ENCODE results near the gene HOXB3. TPM values are rescaled to one million over a fixed set of nuclear protein-coding genes. Genes with fewer than 3 reads are reported as not detected.

Gene HOXB3
- total and polyA plus RNA-seq, 2 of the 4 experiments (the other 2 are of a cell fraction) = 6.3 to 59.6 TPM

- ChIA-PET POLR2A (ENCODE audit: unreplicated experiment) (no interaction called here), CTCF (no interaction called here)
- Histone ChIP-seq H2AK9ac (replicated peaks; ENCODE audit: low read depth, low read length, poor library complexity) (no peak overlapping the region), H3K9ac (ENCODE audit: low read depth, low read length) (no peak overlapping the region), H3K4ac (ENCODE audit: low read depth, low read length) (no peak overlapping the region; the same call in 1 of the 2 replicates), H3K36me3 (ENCODE audit: control insufficient read depth, insufficient read depth, low read length) (no peaks in the 10 kb centered on the region), H2BK120ac (ENCODE audit: low read depth, low read length) (no peak overlapping the region), H4K91ac (ENCODE audit: insufficient read depth, low read depth, low read length) (no peak overlapping the region), H3K14ac (replicated peaks; ENCODE audit: low read depth, low read length) (no peak overlapping the region; the same call in 1 of the 2 replicates), H2AK5ac (ENCODE audit: low read depth, low read length) (peak overlapping the region; percentile 62), H3K79me1 (ENCODE audit: low read depth in 1 of 2, low read length in 2 of 2) (peaks cover 0 to 21% of the 10 kb centered on the region in 2 experiments; a peak in 2 of 4 replicates), H3K23ac (ENCODE audit: low read depth, low read length) (peak overlapping the region; percentile 23; the same call in 1 of the 2 replicates), H3K27me3 (ENCODE audit: control insufficient read depth, insufficient read depth, low read length) (no peaks in the 10 kb centered on the region), H2BK20ac (ENCODE audit: low read depth, low read length) (peak overlapping the region; percentile 13; the same call in 1 of the 2 replicates), H4K8ac (ENCODE audit: low read depth in 2 of 2, low read length in 2 of 2) (no peak overlapping the region), H4K5ac (ENCODE audit: low read depth, low read length) (no peak overlapping the region), H2BK15ac (ENCODE audit: low read depth, low read length) (peak overlapping the region; percentile 17; the same call in 1 of the 3 replicates), H3K4me1 (ENCODE audit: control insufficient read depth, insufficient read depth, low read length) (peaks cover 36% of the 10 kb centered on the region), H2BK5ac (ENCODE audit: low read depth, low read length, poor library complexity, severe bottlenecking) (no peak overlapping the region), H3K9me1 (ENCODE audit: insufficient read depth, low read length) (peaks cover 22% of the 10 kb centered on the region; the same call in 1 of the 2 replicates), H3K4me3 (ENCODE audit: insufficient read depth, low read depth, low read length) (no peak overlapping the region), H4K20me1 (ENCODE audit: insufficient read depth, low read length) (no peaks in the 10 kb centered on the region), H3K56ac (ENCODE audit: extremely low read depth, insufficient read depth, low read length) (no peak overlapping the region), H3K27ac (ENCODE audit: insufficient read depth, low read length) (no peak overlapping the region), H3K4me2 (ENCODE audit: low read depth, low read length) (no peak overlapping the region), H3K9me3 (ENCODE audit: control insufficient read depth, insufficient read depth, low read length) (no peaks in the 10 kb centered on the region), H3K18ac (ENCODE audit: low read depth, low read length) (no peak overlapping the region), H2AFZ (replicated peaks; ENCODE audit: low read length, poor library complexity) (no peak overlapping the region)
- BruUV-seq (replicated peaks) = no TSS peak
- intact Hi-C loops (cut with micrococcal nuclease) (no loop called here), dilution Hi-C loops (cut with HindIII; ENCODE audit: low sequenced_read_pairs, unreplicated experiment) (no loop called here), in situ Hi-C loops (cut with MboI; ENCODE audit: low sequenced_read_pairs) (no loop called here)
- no peak for TF ChIP-seq CEBPB (IDR thresholded peaks at IDR 0.05; ENCODE audit: low read depth, low read length)
- TF ChIP-seq POLR2A (IDR thresholded peaks at IDR 0.05; ENCODE audit: low read depth, low read length) = no peak
- TF ChIP-seq RCOR1 (IDR thresholded peaks at IDR 0.05; ENCODE audit: insufficient replicate concordance, low read length) = no peak
- no peak for TF ChIP-seq NFE2L2 (IDR thresholded peaks at IDR 0.05; ENCODE audit: low read depth, low read length)
- no peak for TF ChIP-seq CHD1 (IDR thresholded peaks at IDR 0.05; ENCODE audit: low read depth, low read length)
- no peak for DNase-seq
- no peak for ATAC-seq (ENCODE audit: low read depth)
- 100% methylated on average over 1 of the region's 2 CpGs; no CpG with 5 or more reads in 1 of the 2 experiments for WGBS, 2 experiments (ENCODE audit: extremely low coverage in 2 of 2, insufficient read length in 1 of 2)
These were observed 87.7 kb downstream of the HOXB3 start for GRCh38 chr17:48502312-48502711.
